DND-41 (cell line): ENCODE measurements around the gene SMURF1.
A peak's percentile ranks its signal among the peaks of the same experiment; 100 is the strongest.

Source experiments
- ATAC-seq: fragments of 200-7000 bp; cut with Tn5 transposase; 3 replicates; pipeline ENCODE4 v1.9.1; 2021; ENCODE audit warnings: low read depth; ENCODE audit not compliant: insufficient read depth
- DNase-seq: peaks from one replicate; pipeline ENCODE4 v3.0.0-alpha.2; 2020
- H2AFZ ChIP-seq: 2 replicates; pipeline ENCODE4 v1.6.0; 2012; ENCODE audit warnings: low read depth, low read length
- H3K27ac ChIP-seq: 2 replicates; pipeline ENCODE4 v1.5.1; 2012; ENCODE audit warnings: low read length, inconsistent platforms
- H3K27me3 ChIP-seq: fragments of 200-600 bp; sonication (generic); 2 replicates; pipeline ENCODE4 v1.6.0; 2012; ENCODE audit warnings: low read length, mild to moderate bottlenecking, inconsistent platforms; ENCODE audit not compliant: insufficient read depth, poor library complexity
- H3K36me3 ChIP-seq: 2 replicates; pipeline ENCODE4 v1.5.1; 2012; ENCODE audit warnings: low read length, inconsistent platforms; ENCODE audit not compliant: insufficient read depth
- H3K4me1 ChIP-seq: 2 replicates; pipeline ENCODE4 v1.5.1; 2012; ENCODE audit warnings: mild to moderate bottlenecking, low read length; ENCODE audit not compliant: insufficient read depth
- H3K4me2 ChIP-seq: 2 replicates; pipeline ENCODE4 v1.6.0; 2012; ENCODE audit warnings: mild to moderate bottlenecking, moderate library complexity, low read length, inconsistent platforms; ENCODE audit not compliant: insufficient read depth
- H3K4me3 ChIP-seq, 2 experiments: fragments of 200-600 bp in 1 of 2; shearing (Covaris generic) in 1 of 2; 2 replicates each; pipeline ENCODE4 v1.5.1; 2012 to 2016; ENCODE audit warnings: inconsistent platforms in 2 of 2, low read length in 2 of 2, mild to moderate bottlenecking in 2 of 2, low read depth in 1 of 2, moderate library complexity in 1 of 2
- H3K79me2 ChIP-seq: 2 replicates; pipeline ENCODE4 v1.6.0; 2012; ENCODE audit warnings: low read length, inconsistent platforms; ENCODE audit not compliant: insufficient read depth
- H3K9ac ChIP-seq: 2 replicates; pipeline ENCODE4 v1.6.0; 2012; ENCODE audit warnings: low read depth, mild to moderate bottlenecking, inconsistent platforms, low read length, moderate library complexity
- H3K9me3 ChIP-seq: 2 replicates; pipeline ENCODE4 v1.5.1; 2012; ENCODE audit warnings: low read length, moderate library complexity, mild to moderate bottlenecking, inconsistent platforms; ENCODE audit not compliant: insufficient read depth, severe bottlenecking
- H4K20me1 ChIP-seq: 2 replicates; pipeline ENCODE4 v1.6.0; 2012; ENCODE audit warnings: low read length; ENCODE audit not compliant: insufficient read depth
- EZH2 ChIP-seq: IDR thresholded peaks from 3 replicates; pipeline ENCODE4 v1.6.1; 2012; ENCODE audit warnings: borderline replicate concordance, low read depth, mild to moderate bottlenecking, moderate library complexity, low read length, inconsistent platforms; ENCODE audit not compliant: severe bottlenecking
- TF ChIP-seq, protein P1 (sequence below): IDR thresholded peaks from 2 replicates; pipeline ENCODE4 v1.5.1; 2012; ENCODE audit warnings: borderline replicate concordance, low read length, moderate library complexity, mild to moderate bottlenecking; ENCODE audit not compliant: poor library complexity, severe bottlenecking; ENCODE audit errors: extremely low read depth

SMURF1 gene

DNA sequence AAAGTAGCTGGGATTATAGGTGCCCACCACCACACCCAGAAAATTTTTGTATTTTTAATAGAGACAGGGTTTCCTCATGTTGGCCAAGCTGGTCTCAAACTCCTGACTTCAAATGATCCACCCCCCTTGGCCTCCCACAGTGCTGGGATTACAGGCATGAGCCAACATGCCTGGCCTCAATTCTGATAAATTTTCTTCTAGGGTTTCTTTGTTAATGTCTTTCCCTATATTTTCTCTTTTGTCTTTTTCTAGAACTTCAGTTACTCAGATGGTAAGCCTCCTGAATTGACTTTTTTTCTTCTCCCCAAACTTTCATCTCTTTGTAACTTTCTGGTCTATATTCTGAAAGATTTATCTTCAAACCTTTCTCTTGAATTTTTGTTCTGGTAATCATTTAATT lies 12.7 kb upstream of the SMURF1 start:
- no peak for ATAC-seq
- TF ChIP-seq, protein P1, sequence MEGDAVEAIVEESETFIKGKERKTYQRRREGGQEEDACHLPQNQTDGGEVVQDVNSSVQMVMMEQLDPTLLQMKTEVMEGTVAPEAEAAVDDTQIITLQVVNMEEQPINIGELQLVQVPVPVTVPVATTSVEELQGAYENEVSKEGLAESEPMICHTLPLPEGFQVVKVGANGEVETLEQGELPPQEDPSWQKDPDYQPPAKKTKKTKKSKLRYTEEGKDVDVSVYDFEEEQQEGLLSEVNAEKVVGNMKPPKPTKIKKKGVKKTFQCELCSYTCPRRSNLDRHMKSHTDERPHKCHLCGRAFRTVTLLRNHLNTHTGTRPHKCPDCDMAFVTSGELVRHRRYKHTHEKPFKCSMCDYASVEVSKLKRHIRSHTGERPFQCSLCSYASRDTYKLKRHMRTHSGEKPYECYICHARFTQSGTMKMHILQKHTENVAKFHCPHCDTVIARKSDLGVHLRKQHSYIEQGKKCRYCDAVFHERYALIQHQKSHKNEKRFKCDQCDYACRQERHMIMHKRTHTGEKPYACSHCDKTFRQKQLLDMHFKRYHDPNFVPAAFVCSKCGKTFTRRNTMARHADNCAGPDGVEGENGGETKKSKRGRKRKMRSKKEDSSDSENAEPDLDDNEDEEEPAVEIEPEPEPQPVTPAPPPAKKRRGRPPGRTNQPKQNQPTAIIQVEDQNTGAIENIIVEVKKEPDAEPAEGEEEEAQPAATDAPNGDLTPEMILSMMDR = no peak
- no peak for TF ChIP-seq EZH2

DNA sequence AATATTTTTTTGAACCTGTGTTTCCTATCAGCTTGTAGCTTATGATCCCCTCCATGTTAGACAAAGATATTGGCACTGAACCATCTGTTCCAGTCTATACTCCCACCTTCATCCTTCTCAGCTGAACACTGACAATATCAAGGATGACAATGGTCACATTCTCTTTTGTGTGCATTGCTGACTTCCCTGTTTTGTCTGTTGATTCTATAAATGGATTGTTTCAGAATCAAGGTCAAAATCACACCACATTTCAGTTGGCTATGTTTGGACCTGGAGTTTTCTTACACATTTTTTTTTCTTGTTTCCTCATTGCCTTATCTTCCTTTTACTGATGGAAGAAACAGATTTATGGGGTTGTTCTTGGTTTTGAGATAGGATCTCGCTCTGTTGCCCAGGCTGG lies 11.3 kb upstream of the SMURF1 start:
- no peak overlapping the region for H3K4me3 ChIP-seq
- no peaks in the 10 kb centered on the region for H3K4me1 ChIP-seq
- H3K79me2 ChIP-seq = no peaks in the 10 kb centered on the region
- ATAC-seq (no peak), DNase-seq (no peak)
- no peak overlapping the region for H3K27ac ChIP-seq
- H2AFZ ChIP-seq = no peak overlapping the region
- no peak overlapping the region for H3K4me2 ChIP-seq
- no peaks in the 10 kb centered on the region for H3K9me3 ChIP-seq
- no peaks in the 10 kb centered on the region for H4K20me1 ChIP-seq
- H3K9ac ChIP-seq = no peak overlapping the region
- H3K36me3 ChIP-seq = no peaks in the 10 kb centered on the region
- H3K27me3 ChIP-seq = no peaks in the 10 kb centered on the region
- no peak for TF ChIP-seq EZH2
- TF ChIP-seq, protein P1 = no peak

More for the DNA sequence above, 12.7 kb upstream of the SMURF1 start:
- Histone ChIP-seq H2AFZ (no peak overlapping the region), H3K9me3 (no peaks in the 10 kb centered on the region), H3K9ac (no peak overlapping the region), H3K4me2 (no peak overlapping the region), H3K4me1 (no peaks in the 10 kb centered on the region), H3K36me3 (no peaks in the 10 kb centered on the region), H3K27ac (no peak overlapping the region), H3K79me2 (no peaks in the 10 kb centered on the region), H3K27me3 (no peaks in the 10 kb centered on the region), H4K20me1 (no peaks in the 10 kb centered on the region), H3K4me3 (no peak overlapping the region)
- no peak for DNase-seq

- TF ChIP-seq EZH2 = no peak
- TF ChIP-seq, protein P1 = no peak
- H3K27me3 ChIP-seq = no peaks in the 10 kb centered on the region
- no peaks in the 10 kb centered on the region for H3K9me3 ChIP-seq
- DNase-seq = no peak
- H3K36me3 ChIP-seq = no peaks in the 10 kb centered on the region
- H3K4me3 ChIP-seq = no peak overlapping the region
- no peak for ATAC-seq
- H4K20me1 ChIP-seq = peaks cover 10% of the 10 kb centered on the region
- no peak overlapping the region for H2AFZ ChIP-seq
- H3K4me1 ChIP-seq = peaks cover 23% of the 10 kb centered on the region
- H3K9ac ChIP-seq = no peak overlapping the region
- H3K79me2 ChIP-seq = peaks cover 12% of the 10 kb centered on the region
- no peak overlapping the region for H3K4me2 ChIP-seq
- no peak overlapping the region for H3K27ac ChIP-seq
Measured at GRCh38 chr7:99146979-99147378, 3.1 kb upstream of the SMURF1 start.

DNA sequence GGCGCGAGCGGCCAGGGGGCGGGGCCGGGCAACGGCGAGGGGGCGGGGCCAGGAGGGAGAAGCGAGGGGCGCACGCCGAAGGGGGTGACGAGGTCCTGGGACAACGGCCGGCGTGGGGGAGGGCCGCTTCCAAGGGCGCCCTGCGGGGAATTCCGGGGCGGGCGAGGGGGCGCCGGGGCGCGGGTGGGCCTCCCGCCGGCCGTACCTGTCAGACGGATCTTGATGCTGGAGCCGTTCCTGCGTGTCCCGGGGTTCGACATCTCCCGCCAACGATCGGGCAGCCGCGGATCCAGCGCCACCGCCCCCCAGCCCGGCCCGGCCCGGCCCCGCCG lies 421 bp downstream of the SMURF1 start:
- peaks cover 47% of the 10 kb centered on the region for H3K4me1 ChIP-seq
- H3K27ac ChIP-seq = peak overlapping the region; percentile 71
- H3K79me2 ChIP-seq = peaks cover 47% of the 10 kb centered on the region
- H3K9me3 ChIP-seq = no peaks in the 10 kb centered on the region
- H3K9ac ChIP-seq = peak overlapping the region; percentile 87
- DNase-seq = no peak
- ATAC-seq = peak; percentile 71
- H2AFZ ChIP-seq = peak overlapping the region; percentile 54
- peak overlapping the region; percentile 56 for H3K4me2 ChIP-seq
- no peaks in the 10 kb centered on the region for H3K36me3 ChIP-seq
- peak overlapping the region; percentile 54 to 94; a peak in 3 of 4 replicates for H3K4me3 ChIP-seq
- peaks cover 39% of the 10 kb centered on the region for H4K20me1 ChIP-seq
- TF ChIP-seq, protein P1 = no peak
- TF ChIP-seq EZH2 = no peak
- H3K27me3 ChIP-seq = no peaks in the 10 kb centered on the region
